ENCODE results near the gene TLCD2. TPM values are rescaled to one million over a fixed set of nuclear protein-coding genes. Genes with fewer than 3 reads are reported as not detected.

Gene TLCD2
- total and polyA plus RNA-seq, 2 of the 13 experiments (the other 11 are each of a cell fraction or from before 2014, with no cell fraction given): 0.90 to 1.1 TPM

GRCh38 chr17:1742371-1743087 is 32.4 kb upstream of the TLCD2 start, which contains the start of gene SERPINF2 (continued):
- TF ChIP-seq TCF7L2 (IDR thresholded peaks at IDR 0.05; ENCODE audit: low read depth, low read length) (no peak), NFIC (IDR thresholded peaks at IDR 0.05; ENCODE audit: low read length) (peak; percentile 53; the same call in 1 of the 2 replicates), FOXJ3 (CRISPR knock-in tag; IDR thresholded peaks at IDR 0.05; ENCODE audit: borderline replicate concordance) (0 out of 2 replicates have a peak, but pooled peaks have one; percentile 55), RARG (CRISPR knock-in tag; IDR thresholded peaks at IDR 0.05; ENCODE audit: low read depth) (no peak), PHF8 (CRISPR knock-in tag; IDR thresholded peaks at IDR 0.05) (peak; percentile 58), RORA (CRISPR knock-in tag; IDR thresholded peaks at IDR 0.05) (no peak), ZNF501 (CRISPR knock-in tag; IDR thresholded peaks at IDR 0.05) (peak; percentile 68), SP1 (IDR thresholded peaks at IDR 0.05) (no peak), SP1 (CRISPR knock-in tag; IDR thresholded peaks at IDR 0.05) (no peak), ZSCAN31 (CRISPR knock-in tag; IDR thresholded peaks at IDR 0.05; ENCODE audit: low read depth) (0 out of 2 replicates have a peak, but pooled peaks have one; percentile 44), GABPA (IDR thresholded peaks at IDR 0.05; ENCODE audit: low read depth, low read length) (no peak), GABPA (CRISPR knock-in tag; IDR thresholded peaks at IDR 0.05; ENCODE audit: low read depth) (no peak), ZNF746 (CRISPR knock-in tag; IDR thresholded peaks at IDR 0.05) (peak; percentile 84; the same call in 1 of the 2 replicates), ZNF280B (CRISPR knock-in tag; IDR thresholded peaks at IDR 0.05; ENCODE audit: borderline replicate concordance) (no peak), ISL2 (CRISPR knock-in tag; IDR thresholded peaks at IDR 0.05) (peak; percentile 71), ZNF3 (CRISPR knock-in tag; IDR thresholded peaks at IDR 0.05) (no peak), ZNF589 (CRISPR knock-in tag; conservative IDR thresholded peaks at IDR 0.05) (no peak), SALL2 (CRISPR knock-in tag; IDR thresholded peaks at IDR 0.05) (no peak; the same call in 1 of the 2 replicates), ZNF709 (CRISPR knock-in tag; IDR thresholded peaks at IDR 0.05) (peak; percentile 38; the same call in 1 of the 2 replicates), BRF2 (CRISPR knock-in tag; IDR thresholded peaks at IDR 0.05) (no peak), SKI (IDR thresholded peaks at IDR 0.05; ENCODE audit: partially characterized antibody) (peak; percentile 68), NR2F6 (IDR thresholded peaks at IDR 0.05) (peak; percentile 90), NR2F6 (CRISPR knock-in tag; IDR thresholded peaks at IDR 0.05) (peak; percentile 84), E2F5 (CRISPR knock-in tag; conservative IDR thresholded peaks at IDR 0.05) (no peak), ZNF235 (CRISPR knock-in tag; IDR thresholded peaks at IDR 0.05; ENCODE audit: borderline replicate concordance) (no peak), ZKSCAN8 (CRISPR knock-in tag; IDR thresholded peaks at IDR 0.05; ENCODE audit: borderline replicate concordance) (no peak; the same call in 1 of the 2 replicates), PHF20 (CRISPR knock-in tag; IDR thresholded peaks at IDR 0.05) (no peak)

Data from HepG2 (cell line).